Bronchial epithelial cell (primary cell): ENCODE data around the gene TERT. TPM values are rescaled to one million over a fixed set of nuclear protein-coding genes. Genes with fewer than 3 reads are reported as not detected.

Experiments
- DNase-seq: peaks from one replicate; pipeline ENCODE4 v3.0.0-alpha.2; 2010; ENCODE audit warnings: low read depth
- FAIRE-seq: peaks from 2 replicates; lab custom pipeline; 2011; peaks lifted over from hg19 to GRCh38; lab: Jason Lieb, UNC
- H3K27me3 ChIP-seq: 2 replicates; pipeline ENCODE4 v1.5.1; 2011; ENCODE audit warnings: low read length; ENCODE audit not compliant: control insufficient read depth, insufficient read depth
- H3K36me3 ChIP-seq: 2 replicates; pipeline ENCODE4 v1.5.1; 2011; ENCODE audit warnings: low read length; ENCODE audit not compliant: control insufficient read depth, insufficient read depth
- H3K4me3 ChIP-seq: 2 replicates; pipeline ENCODE4 v1.5.1; 2011; ENCODE audit warnings: mild to moderate bottlenecking, low read depth, low read length, control low read depth
- CTCF ChIP-seq: IDR thresholded peaks from 2 replicates; pipeline ENCODE4 v1.5.1; 2011; ENCODE audit warnings: mild to moderate bottlenecking, moderate library complexity, low read length, control low read depth, inconsistent platforms; ENCODE audit not compliant: insufficient read depth, severe bottlenecking
- total RNA-seq: library from RNA; depleted of rRNA; stranded (reverse); fragments of >200 nt; gene quantifications from 2 replicates; pipeline ENCODE4 v1.2.1, GENCODE V29; 2014

The TERT gene
- total RNA-seq, 1 donor from 2014 or later, result not detected

- Histone ChIP-seq H3K27me3 (no peaks in the 10 kb centered on the region), H3K4me3 (no peak overlapping the region), H3K36me3 (no peaks in the 10 kb centered on the region)
- no peak for TF ChIP-seq CTCF
- FAIRE-seq (no peak), DNase-seq (no peak)
Observed at GRCh38 chr5:1240496-1241260, 54.2 kb downstream of the TERT start.

- no peak overlapping the region for H3K4me3 ChIP-seq
- no peak for TF ChIP-seq CTCF
- FAIRE-seq (no peak), DNase-seq (no peak)
- H3K36me3 ChIP-seq, result no peaks in the 10 kb centered on the region
- H3K27me3 ChIP-seq, result no peaks in the 10 kb centered on the region
Observed at GRCh38 chr5:1239505-1240251, 55.2 kb downstream of the TERT start.

- no peaks in the 10 kb centered on the region for H3K27me3 ChIP-seq
- TF ChIP-seq CTCF, result no peak
- no peak for FAIRE-seq
Observed at GRCh38 chr5:1235838-1236237, 59.0 kb downstream of the TERT start.

GRCh38 chr5:1235379-1235778, 59.5 kb downstream of the TERT start:
- no peak for TF ChIP-seq CTCF
- no peaks in the 10 kb centered on the region for H3K36me3 ChIP-seq
- DNase-seq (no peak), FAIRE-seq (no peak)
- no peak overlapping the region for H3K4me3 ChIP-seq
- H3K27me3 ChIP-seq, result no peaks in the 10 kb centered on the region

More at GRCh38 chr5:1235838-1236237, 59.0 kb downstream of the TERT start:
- Histone ChIP-seq H3K36me3 (no peaks in the 10 kb centered on the region), H3K4me3 (no peak overlapping the region)
- DNase-seq, result no peak

GRCh38 chr5:1232780-1233179, 62.1 kb downstream of the TERT start:
- H3K4me3 ChIP-seq, result no peak overlapping the region
- H3K27me3 ChIP-seq, result peaks cover 1% of the 10 kb centered on the region
- no peak for DNase-seq
- TF ChIP-seq CTCF, result no peak
- FAIRE-seq, result no peak
- no peaks in the 10 kb centered on the region for H3K36me3 ChIP-seq
